ENCODE measurements around the gene PBX4.
A peak's percentile ranks its signal among the peaks of the same experiment; 100 is the strongest.

The PBX4 gene

GRCh38 chr19:19558055-19558454 lies 60.4 kb downstream of the PBX4 start:
- DNase-seq (ENCODE audit: low read depth in 2 of 2), result no peak

GRCh38 chr19:19554074-19555023 lies 64.1 kb downstream of the PBX4 start:
- peak; percentile 12 to 40 for DNase-seq (ENCODE audit: low read depth in 2 of 2)

- DNase-seq (ENCODE audit: low read depth in 2 of 2), result no peak
Measured at GRCh38 chr19:19553670-19554069, 64.8 kb downstream of the PBX4 start.

- DNase-seq (ENCODE audit: low read depth in 2 of 2), result no peak
Measured at GRCh38 chr19:19552798-19553197, 65.7 kb downstream of the PBX4 start.

- no peak for DNase-seq (ENCODE audit: low read depth in 2 of 2)
Measured at GRCh38 chr19:19551853-19552192, 66.7 kb downstream of the PBX4 start.

- no peak for DNase-seq (ENCODE audit: low read depth in 2 of 2)
Measured at GRCh38 chr19:19550972-19551852, 67.3 kb downstream of the PBX4 start.

GRCh38 chr19:19550485-19550929 lies 68.0 kb downstream of the PBX4 start:
- DNase-seq (ENCODE audit: low read depth in 2 of 2), result no peak

- DNase-seq (ENCODE audit: low read depth in 2 of 2), result no peak
Measured at GRCh38 chr19:19549804-19550464, 68.6 kb downstream of the PBX4 start.

- DNase-seq (ENCODE audit: low read depth in 2 of 2), result no peak
Measured at GRCh38 chr19:19548915-19549759, 69.3 kb downstream of the PBX4 start.

GRCh38 chr19:19547674-19548336 lies 70.7 kb downstream of the PBX4 start:
- DNase-seq (ENCODE audit: low read depth in 2 of 2), result no peak

- DNase-seq (ENCODE audit: low read depth in 2 of 2), result no peak
Measured at GRCh38 chr19:19546751-19547162, 71.7 kb downstream of the PBX4 start.

- DNase-seq (ENCODE audit: low read depth in 2 of 2), result no peak
Measured at GRCh38 chr19:19545707-19546106, 72.8 kb downstream of the PBX4 start.

- no peak for DNase-seq (ENCODE audit: low read depth in 2 of 2)
Measured at GRCh38 chr19:19544954-19545591, 73.4 kb downstream of the PBX4 start.

- DNase-seq (ENCODE audit: low read depth in 2 of 2), result no peak
Measured at GRCh38 chr19:19544257-19544953, 74.1 kb downstream of the PBX4 start.

- DNase-seq (ENCODE audit: low read depth in 2 of 2), result no peak
Measured at GRCh38 chr19:19543640-19544039, 74.8 kb downstream of the PBX4 start.

- DNase-seq (ENCODE audit: low read depth in 2 of 2), result no peak
Measured at GRCh38 chr19:19543101-19543500, 75.4 kb downstream of the PBX4 start.

GRCh38 chr19:19542507-19542906 lies 76.0 kb downstream of the PBX4 start:
- DNase-seq (ENCODE audit: low read depth in 2 of 2), result no peak

- DNase-seq (ENCODE audit: low read depth in 2 of 2), result no peak
Measured at GRCh38 chr19:19541616-19542015, 76.9 kb downstream of the PBX4 start.

GRCh38 chr19:19540715-19541515 lies 77.6 kb downstream of the PBX4 start:
- DNase-seq (ENCODE audit: low read depth in 2 of 2), result peak in 1 of 2 donors; percentile 51

Measured in stimulated activated CD8-positive, alpha-beta memory T cell treated with anti-CD3 and anti-CD28 coated beads, Interleukin-7, amount 100 ng/mL, for 1 hour (primary cell).